ENCODE data around the gene DYRK1B.
A peak's percentile ranks its signal among the peaks of the same experiment; 100 is the strongest.
"Not testable (repeated sequence)": the region's sequence is repeated elsewhere in the genome, so short reads cannot be mapped to it uniquely, and the experiment has no call there.

DYRK1B gene

DNA sequence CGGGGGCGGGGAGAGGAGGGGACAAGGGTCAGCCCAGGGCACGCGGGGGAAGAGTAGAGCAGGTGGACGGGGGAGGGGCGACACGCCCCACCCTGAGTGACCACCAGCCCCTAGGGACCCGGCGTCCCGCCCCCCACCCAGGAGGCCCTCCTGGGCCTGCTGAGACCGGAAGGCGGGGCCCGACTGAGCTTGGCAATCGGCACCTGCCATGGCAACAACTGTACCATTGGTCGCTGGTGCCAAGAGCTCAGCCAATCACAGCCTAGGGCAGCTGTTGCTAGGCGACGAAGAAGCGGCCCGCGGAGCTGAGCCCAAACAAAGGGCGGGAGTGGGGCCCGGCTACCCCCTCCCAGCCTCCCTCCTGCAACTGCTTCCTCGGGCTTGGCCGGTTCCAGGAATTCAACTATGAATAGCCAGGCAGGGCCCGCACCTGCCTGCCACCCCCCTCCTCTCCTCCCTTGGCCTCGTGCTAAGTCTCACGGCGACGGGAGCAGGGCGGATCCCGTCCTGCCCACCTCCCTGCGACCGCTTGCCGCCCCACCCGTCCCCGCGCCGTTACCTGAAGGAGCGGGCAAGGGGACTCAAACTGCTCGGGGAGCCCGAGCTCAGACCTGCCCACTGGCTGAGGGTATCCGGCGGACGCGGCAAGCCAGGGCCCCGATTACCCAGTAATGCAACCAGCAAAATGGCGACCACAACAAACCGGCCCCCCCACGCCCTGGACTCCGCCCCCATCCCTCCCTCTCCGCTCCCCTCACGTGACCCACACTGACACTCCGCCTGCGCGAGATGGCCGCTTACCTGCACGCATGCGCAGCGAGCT lies at the start of gene DYRK1B:
DYRK1B (minus strand) TSS at position 699 of the 823 bp plus-strand sequence. CDS start 2,295 bp downstream, outside the sequence.
- peak; percentile 98 to 99 for DNase-seq

DNA sequence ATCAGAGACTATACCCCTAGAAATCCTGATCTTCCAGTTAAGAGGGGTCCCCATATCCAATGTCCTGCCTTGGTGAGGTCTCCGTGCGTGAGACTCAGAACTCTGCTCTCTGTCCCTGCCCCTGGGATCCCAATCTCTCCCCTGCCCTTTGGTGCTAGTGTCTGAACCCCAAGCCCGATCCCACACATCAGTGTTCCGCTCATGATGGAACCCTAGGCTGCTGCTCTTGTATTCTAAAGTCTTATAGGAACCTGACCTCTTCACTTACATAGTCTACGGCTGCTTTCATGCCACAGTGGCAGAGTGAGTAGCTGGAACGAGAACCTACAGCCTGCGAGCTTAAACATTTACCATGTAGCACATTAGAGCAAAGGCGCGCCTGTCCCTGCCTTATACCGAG lies 48.7 kb upstream of the DYRK1B start:
- DNase-seq = not testable (repeated sequence)

DNA sequence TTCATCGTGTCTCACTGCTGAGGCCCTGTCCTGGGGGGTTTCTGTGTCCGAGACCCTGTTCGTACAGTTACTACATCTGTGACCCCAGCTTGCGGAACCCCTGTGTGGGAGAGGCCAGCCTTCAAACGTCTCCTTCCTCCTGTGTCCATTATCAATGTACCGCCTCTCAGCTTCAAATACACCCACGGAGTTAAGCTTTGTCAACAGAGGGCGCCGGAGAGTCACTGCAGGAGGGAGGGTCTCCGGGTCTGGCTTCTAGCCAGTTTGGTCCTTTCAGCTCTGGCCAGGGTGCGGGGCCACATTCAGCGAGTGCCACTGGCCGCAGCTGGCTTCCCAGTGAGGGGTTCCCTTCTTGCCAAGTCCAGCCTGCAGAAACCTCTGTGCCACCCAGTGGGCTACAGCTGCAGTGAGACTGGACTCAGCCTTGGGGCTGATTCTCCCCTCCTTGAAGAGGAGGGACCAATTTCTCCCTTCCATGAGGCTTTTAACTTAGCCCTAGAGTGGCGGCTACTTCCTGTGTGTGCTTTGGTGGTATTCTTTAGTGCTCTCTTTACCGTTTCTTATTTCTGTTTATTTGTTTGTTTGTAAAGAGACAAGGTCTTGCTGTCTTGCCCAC lies 47.6 kb upstream of the DYRK1B start:
- DNase-seq = peak; percentile 16 to 40

DNA sequence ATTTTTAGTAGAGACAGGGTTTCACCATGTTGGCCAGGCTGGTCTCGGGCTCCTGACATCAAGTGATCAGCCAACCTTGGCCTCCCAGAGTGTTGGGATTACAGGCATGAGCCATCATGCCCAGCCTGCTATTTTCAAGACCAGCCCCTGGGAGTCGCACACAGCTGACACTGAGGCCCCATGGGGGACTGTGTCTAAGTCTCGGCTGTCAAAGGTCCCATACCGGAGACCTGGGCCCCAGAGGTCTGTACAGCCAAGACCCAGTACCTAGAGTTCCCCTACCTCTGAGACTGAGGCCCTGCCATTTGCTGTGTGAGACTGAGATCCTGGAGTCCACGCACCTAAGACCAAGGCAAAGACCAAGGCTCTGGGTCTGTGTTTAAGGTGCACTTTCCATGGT lies 46.3 kb upstream of the DYRK1B start:
- not testable (repeated sequence) for DNase-seq

DNA sequence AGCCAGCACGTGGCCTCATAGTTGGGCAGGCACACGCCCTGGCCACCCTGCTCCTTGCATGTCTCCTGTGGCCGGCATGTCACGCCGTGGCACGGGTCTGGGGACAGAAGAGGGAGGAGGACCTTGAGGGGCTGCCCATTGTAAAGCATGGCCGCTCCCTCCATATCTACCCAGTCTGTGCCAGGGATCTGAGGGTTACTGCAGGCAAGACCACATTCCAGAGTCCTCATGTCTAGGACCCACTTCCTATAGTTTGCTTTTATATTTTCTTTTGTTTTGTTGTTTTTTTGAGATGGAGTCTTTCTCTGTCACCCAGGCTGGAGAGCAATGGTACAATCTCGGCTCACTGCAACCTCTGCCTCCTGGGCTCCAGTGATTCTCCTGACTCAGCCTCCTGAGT lies 45.8 kb upstream of the DYRK1B start:
- DNase-seq = not testable (repeated sequence)

DNA sequence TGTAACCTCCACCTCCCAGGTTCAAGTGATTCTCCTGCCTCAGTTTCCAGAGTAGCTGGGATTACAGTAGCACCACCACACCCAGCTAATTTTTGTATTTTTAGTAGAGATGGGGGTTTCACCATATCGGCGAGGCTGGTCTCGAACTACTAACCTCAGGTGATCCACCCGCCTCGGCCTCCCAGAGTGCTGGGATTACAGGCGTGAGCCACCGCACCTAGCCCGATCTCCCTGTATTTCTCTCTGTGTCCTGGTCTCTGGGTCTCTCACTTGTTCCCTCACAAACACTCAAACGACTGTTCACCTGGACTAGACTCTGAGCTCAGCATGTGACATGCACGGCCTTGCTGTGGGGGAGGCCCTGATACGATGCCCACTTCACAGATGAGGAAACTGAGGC lies 44.9 kb upstream of the DYRK1B start:
- not testable (repeated sequence) for DNase-seq

DNA sequence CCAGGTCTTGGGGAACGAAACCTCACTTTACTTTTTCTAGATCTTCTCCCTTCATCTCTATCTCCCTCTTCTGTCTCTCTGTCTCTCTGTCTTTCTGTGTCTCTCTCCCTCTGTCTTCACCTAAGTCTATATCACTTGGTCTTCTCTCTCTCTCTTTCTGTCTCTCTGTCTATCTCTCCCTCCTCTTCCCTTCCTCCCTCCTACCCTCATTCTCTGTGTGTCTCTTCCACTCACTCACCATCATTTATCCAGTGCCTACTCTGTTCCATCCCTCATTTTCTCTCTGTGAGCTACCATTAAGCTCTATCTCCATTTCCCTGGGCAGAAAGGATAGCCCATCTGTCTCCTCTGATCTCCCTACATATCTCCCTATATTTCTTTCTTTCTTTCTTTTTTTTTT lies 44.4 kb upstream of the DYRK1B start:
- DNase-seq = no peak

DNA sequence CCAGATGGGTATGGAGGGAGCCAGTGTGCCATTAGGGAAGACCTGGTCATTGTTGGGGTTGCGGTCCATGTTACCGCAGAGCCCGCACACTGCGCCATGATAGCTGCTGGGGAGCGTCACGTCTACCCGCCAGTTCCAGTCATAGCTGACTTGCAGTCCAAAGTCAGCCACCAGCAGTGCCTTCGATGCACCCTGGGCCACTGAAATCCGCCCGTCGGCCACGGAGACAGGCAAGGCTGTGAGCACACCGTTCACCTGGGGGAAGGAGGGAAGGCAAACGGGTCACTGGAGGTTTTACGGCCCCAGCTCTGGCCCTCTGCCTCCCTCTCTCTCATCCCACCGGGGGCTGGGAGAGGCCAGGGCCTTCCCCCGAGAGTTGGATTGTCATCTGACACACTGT lies 44.0 kb upstream of the DYRK1B start:
- not testable (repeated sequence) for DNase-seq

DNA sequence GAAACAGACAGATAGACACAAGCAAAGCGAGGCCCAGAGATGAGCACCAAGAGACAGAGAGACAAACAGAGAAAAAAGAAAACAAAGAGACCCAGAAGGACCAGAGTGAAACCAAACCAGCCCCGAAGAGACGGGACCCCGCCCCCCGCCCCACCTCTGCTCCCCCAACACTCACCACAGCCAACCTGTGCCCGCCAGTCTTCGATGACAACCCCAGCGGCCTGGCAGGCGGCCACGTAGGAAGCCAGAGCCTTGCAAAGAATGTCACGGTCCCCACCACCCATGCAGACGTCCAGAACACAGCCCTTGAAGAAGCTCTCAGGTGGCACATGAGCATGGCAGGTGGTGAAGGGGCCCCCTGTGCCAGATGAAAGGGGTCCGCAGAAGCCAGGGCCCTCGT lies 43.5 kb upstream of the DYRK1B start:
- peak; percentile 27 to 46 for DNase-seq

DNA sequence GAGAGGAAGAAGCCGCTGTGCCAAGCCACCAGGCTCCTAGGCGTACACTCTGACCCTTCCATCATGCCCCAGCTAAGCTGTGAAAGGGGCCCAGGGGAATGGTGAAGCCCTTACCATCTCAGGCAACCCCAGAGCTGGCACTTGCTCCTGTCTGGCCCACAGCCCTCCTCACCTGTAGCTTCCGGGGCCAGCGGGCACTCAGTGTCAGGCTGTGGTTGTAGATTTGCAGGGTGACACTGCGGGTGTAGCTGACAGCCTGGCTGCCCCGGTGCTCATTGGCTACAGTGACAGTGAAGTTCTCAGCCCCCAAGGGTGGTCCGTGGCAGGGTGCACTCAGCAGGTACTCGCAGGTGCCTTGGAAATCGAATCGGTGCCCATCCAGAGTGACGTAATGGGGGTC lies 42.5 kb upstream of the DYRK1B start:
- DNase-seq = not testable (repeated sequence)

DNA sequence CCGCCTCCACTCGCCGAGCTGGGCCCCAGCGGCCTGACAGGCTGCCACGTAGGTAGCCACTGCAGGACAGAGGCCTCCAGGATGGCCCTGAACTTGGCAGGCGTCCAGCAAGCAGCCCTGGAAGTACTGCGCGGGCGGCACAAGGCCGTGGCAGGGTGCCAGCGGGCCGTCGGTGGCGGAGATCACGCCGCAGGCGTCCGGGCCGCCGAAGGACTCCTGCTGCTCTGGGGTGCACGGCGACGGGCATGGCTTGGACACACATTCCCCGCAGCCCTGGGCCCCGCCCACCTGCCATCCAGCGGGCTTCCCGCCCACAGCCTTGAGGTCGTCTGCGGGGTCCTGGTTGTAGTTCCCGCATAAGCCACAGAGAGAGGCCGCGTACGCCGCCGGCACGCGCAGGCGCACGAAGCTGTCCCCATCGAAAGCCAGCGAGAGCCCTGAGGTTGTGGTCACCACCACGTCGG lies 41.5 kb upstream of the DYRK1B start:
- DNase-seq = not testable (repeated sequence)

DNA sequence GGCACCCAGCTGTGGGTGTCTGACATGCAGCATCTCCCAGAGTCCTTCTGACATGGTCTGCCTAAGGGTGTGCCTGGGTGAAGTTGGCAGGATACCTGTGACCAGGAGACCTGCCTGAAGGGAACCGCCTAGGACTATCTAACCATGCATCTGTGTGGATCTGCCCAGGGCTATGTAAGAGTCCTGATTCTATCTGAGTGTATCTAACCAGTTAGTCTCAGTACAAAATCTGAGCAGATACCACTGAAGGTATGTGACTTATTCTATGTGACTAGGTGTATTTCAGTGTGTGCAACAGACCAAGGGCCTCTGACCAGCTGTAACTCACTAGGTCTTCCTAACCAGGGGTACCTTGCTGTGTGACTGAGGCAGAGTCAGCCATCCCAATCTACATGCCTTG lies 40.4 kb upstream of the DYRK1B start:
- DNase-seq = no peak

DNA sequence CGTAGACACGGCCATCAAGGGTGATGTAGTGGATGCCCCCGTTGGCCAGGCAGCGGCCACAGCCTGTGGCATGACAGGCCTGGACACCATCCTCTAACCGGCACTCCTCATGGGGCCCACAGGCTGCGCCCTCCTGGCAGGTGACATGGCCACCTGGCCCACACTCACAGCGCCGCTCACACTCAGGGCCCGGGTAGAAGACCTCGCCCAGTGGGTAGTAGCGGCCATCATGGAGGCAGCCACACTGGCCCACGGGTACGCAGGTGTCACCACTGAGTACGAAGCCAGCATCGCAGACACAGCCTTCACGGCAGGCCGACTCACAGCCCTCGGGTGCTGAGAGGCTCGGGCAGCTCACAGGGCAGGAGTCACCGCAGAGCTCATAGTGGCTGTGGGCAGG lies 39.4 kb upstream of the DYRK1B start:
- no peak for DNase-seq

DNA sequence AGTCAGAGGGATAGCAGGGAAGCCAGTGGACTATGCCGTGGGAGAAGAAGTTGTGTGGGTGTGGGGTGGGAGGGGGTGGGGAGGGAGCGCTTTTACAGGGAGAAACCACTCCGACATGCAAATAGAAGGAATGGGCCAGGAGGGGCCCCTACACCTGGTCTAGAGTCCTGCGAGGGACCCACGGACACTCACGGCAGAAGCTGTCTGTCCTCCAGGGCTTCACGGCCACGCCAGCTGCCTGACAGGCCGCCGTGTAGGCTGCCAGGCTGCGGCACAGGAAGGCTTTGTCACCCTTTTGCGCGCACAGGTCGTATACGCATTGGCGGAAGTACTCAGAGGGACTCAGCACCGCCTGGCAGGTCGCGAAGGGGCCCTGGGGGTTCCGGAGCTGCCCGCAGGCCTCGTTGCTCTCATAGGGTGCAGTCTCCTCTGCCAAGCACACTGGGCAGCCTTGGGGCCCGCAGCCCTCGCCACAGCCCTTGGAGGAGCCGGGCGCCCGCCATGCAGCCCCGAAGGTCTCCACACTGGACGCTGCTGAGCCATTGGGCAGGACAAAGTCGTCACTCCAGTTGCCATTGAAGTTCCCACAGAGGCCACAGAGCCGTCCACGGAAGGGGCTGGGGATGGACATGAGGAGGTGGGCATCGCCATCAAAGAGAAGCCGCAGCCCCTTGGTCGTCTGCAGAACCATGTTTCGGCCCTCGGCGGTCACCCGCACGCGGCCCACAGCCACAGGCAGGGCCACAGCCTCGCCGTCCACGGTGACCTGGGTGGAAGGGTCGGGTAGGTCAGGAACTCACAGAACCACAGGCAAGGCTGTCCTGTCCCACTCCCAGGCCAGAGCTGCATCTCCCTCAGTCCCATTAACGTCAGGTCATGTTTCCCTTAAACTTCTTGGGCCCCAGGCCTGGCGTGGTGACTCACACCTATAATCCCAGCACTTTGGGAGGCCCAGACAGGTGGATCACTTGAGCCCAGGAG lies 38.2 kb upstream of the DYRK1B start:
- DNase-seq = no peak

DNA sequence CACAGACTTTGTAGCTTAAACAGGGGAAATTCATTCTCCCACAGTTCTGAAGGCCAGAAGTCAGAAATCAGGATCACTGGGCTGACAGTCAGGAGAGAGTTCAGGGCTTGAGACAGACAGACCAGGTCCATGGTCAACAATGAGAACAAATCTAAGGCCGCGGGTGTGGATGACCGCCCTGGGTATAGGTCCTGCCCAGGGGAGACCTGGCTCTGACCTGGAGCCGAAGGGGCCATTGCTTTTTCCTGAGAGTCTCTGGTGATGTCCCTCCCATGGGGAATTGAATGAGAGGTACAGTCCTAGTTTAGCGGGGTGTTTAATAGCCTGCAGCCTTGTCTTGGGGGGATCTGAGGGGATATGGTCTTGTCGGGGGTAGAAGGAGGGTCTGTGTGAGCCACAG lies 37.4 kb upstream of the DYRK1B start:
- no peak for DNase-seq

DNA sequence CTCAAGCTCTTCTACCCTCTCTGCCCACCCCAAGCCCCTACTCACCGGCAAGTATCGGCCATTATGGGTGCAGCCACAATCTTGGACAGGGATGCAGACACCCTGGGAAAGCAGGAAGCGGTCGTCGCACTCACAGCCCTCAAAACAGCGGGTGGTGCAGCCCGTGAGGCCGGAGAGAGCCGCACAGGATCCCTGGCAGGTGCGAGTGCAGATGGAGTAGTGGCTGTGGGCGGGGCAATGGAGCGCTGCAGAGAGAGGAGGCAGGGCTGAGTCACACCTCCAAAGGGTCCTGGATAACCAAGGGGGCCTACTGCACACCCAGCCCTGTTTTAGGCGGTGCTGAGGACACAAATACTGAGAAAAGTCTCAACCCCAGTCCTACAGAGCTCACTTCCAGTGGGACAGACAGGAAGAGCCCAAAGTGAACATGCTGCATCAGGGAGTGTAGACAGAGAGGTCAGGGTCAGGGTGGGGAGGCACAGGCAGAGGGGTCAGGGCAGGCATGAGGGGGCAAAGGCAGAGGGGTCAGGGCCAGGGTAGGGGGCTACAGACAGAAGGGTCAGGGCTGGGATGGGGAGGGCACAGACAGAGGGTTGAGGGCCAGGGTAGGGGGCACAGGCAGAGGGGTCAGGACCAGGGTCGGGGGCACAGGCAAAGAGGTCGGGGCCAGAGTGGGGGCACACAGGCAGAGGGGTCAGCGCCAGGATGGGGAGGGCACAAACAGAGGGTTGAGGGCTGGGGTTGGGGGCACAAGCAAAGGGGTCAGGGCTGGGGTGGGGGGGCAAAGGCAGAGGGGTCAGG lies 36.4 kb upstream of the DYRK1B start:
- no peak for DNase-seq

DNA sequence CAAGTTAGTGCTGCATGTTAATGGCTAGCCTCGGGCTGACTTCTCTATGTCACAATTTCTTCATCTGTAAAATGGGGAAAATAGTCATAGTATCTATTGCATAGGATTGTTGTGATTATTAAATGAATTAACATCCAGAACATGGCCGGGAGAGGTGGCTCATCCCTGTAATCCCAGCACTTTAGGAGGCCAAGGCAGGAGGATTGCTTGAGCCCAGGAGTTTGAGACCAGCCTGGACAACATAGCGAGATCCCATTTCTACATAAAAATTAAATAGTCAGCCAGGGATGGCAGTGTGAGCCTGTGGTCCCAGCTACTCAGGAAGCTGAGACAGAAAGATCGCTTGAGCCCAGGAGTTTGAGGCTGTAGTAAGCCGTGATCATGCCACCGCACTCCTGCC lies 34.0 kb upstream of the DYRK1B start:
- no peak for DNase-seq

DNA sequence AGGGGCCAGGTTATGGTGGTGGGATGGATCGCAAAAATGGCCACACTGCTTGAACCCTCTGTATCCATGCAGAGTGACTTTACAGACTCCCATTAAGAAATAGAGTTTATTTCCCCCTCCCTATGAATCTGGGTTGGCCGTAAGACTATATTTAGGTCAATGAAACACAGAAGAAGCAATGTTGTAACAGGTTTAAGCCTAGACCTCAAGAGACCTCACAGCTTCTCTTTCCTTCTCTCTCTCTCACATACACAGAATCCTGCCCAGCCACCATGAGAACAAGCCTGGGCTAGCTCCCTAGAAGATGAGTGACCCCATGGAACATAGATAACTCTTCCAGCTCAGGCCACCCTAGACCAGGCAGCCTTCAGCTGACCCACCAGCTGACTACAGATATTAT lies 33.2 kb upstream of the DYRK1B start:
- DNase-seq = no peak

DNA sequence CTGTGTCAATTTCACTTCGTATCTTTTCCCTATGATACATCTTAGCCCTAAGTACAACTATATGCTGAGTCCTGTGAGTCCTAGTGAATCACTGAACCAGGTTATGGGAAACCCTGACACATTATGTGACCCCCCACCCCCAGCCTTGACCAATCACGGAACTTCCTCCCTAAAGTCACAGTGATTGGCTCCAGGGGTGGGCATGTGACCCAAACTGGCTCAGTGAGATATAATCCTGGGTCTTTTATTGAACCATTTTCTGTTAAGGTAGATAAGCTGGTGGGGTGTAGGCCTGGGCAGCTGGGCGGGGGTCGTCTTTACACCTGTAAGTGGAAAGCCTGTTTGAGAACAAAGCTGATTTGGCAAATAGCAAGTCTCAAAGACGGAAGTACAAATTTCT lies 32.0 kb upstream of the DYRK1B start:
- no peak for DNase-seq

DNA sequence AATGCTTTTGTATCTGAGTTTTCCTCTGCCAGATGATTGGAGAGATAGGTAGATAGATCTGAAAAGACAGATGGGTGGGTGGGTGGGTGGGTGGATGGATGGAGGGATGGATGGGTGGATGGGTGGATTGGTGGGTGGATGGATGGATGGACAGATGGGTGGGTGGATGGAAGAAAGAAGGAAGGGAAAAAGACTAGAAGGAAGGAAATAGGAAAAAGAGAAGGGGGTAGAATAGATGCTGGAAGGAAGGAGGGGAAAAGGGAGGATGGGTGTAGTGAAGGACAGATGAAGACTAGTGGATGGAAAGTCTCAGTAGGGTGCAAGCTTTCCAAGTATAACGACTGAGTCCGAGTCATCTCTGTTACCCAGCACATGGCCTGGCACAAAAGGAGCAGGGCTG lies 31.2 kb upstream of the DYRK1B start:
- no peak for DNase-seq

DNA sequence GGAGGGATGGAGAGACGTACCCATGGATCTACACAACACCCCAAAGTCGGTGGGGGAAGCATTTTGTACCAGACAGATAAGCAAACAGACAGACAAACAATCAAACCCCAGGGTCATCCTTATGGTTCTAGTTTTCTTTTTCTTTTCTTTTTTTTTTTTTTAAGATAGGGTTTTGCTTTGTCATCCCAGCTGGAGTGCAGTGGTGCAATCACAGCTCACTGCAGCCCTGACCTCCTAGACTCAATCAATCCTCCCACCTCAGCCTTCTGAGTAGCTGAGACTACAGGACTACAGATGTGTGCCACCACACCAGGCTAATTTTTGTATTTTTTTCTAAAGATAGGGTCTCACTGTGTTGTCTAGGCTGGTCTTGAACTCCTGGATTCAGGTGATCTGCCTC lies 30.2 kb upstream of the DYRK1B start:
- DNase-seq = no peak

DNA sequence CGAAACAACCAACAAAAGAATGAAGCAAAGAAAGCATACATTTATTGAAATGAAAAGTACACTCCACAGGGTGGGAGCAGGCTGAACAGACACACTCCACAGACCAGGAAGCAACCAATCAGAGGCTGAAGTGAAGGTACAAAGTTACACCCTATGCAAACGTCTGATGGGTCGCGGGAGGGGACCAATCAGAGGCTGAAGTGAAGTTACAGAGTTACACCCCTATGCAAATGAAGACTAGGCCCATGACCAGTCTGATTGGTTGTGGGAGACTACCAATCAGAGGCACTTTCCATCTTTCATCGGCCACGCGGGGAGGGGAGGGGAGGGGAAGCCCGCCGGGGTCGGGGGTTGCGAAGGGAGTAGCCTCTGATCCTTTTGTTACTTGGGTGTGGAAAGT lies 24.6 kb upstream of the DYRK1B start:
- peak in 1 of 2 donors; percentile 79 for DNase-seq
